HG03095 (cell line): ENCODE measurements around the gene CD300LD.

Experiments used
- ATAC-seq: cut with Tn5 transposase; IDR thresholded peaks from one replicate; pipeline ENCODE4 v1.9.1; 2021; ENCODE audit warnings: moderate library complexity; ENCODE audit not compliant: unreplicated experiment

CD300LD gene

GRCh38 chr17:74607221-74607620 lies 15.1 kb upstream of the CD300LD start:
- no peak for ATAC-seq

GRCh38 chr17:74606050-74606449 lies 14.0 kb upstream of the CD300LD start:
- no peak for ATAC-seq

- ATAC-seq, result no peak
Observed at GRCh38 chr17:74605361-74605760, 13.3 kb upstream of the CD300LD start.

GRCh38 chr17:74604761-74605160 lies 12.7 kb upstream of the CD300LD start:
- no peak for ATAC-seq

GRCh38 chr17:74604200-74604599 lies 12.1 kb upstream of the CD300LD start:
- ATAC-seq, result no peak

GRCh38 chr17:74603746-74604145 lies 11.7 kb upstream of the CD300LD start:
- ATAC-seq, result no peak

GRCh38 chr17:74603037-74603635 lies 11.1 kb upstream of the CD300LD start:
- no peak for ATAC-seq

GRCh38 chr17:74601944-74602572 lies 10.0 kb upstream of the CD300LD start:
- no peak for ATAC-seq

GRCh38 chr17:74599448-74599939 lies 7.4 kb upstream of the CD300LD start:
- no peak for ATAC-seq

DNA sequence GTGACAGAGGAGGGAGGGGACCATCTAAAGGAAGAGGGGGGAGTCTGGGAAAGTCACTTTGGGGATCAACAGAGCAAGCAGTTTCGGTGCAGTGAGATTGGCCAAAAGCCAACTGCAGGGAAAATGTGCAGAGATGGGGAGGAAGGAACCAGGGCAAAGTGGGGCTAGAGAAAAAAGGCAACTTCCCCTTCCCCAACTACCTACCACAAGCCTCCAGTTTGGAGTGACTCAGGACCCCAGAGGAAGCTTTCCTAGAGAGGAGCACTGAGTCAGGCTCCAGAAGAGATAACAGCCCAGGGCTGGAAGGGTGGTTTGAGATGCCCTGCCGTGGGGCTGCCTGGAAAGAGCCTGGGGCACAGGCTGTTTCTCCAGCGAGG lies 6.9 kb upstream of the CD300LD start:
- no peak for ATAC-seq

DNA sequence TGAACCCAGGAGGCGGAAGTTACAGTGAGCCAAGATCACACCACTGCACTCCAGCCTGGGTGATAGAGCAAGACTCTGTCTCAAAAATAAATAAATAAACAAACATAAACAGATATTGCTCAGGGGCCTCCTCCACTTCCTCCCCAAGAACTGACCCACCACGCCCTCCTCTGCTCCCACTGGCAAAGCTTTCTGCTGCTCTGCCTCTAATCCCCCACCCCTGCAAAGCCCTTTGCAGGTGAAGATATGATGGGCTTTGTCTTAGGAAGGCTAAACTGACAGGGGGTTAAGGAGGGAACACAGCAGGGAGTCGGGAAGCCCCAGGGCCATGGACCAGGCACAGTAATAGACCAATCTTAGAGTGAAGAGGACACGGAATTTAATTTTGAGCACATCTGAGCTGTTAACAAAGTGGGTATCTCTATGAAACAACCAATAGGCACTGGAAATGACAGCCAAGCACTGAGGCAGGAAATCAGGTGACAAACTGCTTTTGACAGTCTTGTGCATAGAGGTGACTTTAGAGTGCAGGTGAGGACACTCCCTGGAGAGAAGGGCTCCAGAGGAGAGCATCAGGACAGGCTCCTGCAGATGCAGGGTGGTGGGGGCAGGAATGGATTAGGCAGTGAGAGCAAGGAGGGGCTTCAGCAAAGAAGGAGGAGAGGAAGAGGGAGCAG lies 6.4 kb upstream of the CD300LD start:
- no peak for ATAC-seq

DNA sequence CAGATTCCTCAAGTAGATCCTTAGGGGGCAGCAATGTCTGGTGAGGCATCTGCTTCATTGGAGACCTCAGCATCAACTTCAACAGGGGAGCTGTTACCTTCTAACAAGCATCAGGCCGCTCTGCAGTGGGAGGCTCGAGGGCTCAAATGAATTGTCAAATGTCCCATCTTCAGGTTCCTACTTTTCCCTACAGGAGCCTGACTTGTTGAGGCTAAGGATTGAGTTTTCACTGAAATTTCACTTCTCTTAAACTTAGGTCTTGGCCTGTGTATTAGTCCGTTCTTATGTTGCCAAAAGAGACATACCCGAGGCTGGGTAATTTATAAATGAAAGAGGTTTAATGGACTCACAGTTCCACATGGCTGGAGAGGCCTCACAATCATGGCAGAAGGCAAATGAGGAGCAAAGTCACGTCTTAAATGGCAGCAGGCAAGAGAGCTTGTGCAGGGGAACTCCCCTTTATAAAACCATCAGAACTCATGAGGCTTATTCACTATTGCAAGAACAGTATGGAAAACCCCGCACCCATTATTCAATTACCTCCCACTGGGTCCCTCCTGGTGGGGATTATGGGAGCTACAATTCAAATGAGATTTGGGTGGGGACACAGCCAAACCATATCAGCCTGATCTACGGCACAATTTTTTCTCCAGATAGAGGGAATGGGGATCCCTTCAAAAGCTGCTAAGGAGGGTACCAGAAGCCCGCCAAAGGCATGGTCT lies 5.1 kb upstream of the CD300LD start:
- no peak for ATAC-seq

- no peak for ATAC-seq
Observed at GRCh38 chr17:74595037-74595750, 3.1 kb upstream of the CD300LD start.

- ATAC-seq, result no peak
Observed at GRCh38 chr17:74591503-74591902, 580 bp downstream of the CD300LD start.

DNA sequence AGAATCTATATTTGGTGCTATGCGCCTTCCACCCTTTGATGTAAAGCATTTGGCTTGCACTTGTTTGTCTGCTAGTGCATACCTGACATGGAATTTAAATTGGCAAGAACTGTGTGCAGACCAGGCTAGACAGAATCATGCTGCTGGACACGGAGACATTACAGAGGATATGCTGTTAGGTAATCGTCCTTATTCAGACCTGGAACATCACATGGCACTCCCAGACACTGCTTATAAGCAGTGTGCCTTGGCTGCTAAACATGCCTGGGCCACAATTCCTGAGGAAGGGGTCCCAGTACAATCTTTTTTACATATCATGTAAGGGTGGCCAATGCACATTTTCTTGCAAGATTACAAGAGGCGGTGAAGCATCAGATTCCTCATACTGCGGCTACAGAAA lies 6.4 kb downstream of the CD300LD start:
- no peak for ATAC-seq

DNA sequence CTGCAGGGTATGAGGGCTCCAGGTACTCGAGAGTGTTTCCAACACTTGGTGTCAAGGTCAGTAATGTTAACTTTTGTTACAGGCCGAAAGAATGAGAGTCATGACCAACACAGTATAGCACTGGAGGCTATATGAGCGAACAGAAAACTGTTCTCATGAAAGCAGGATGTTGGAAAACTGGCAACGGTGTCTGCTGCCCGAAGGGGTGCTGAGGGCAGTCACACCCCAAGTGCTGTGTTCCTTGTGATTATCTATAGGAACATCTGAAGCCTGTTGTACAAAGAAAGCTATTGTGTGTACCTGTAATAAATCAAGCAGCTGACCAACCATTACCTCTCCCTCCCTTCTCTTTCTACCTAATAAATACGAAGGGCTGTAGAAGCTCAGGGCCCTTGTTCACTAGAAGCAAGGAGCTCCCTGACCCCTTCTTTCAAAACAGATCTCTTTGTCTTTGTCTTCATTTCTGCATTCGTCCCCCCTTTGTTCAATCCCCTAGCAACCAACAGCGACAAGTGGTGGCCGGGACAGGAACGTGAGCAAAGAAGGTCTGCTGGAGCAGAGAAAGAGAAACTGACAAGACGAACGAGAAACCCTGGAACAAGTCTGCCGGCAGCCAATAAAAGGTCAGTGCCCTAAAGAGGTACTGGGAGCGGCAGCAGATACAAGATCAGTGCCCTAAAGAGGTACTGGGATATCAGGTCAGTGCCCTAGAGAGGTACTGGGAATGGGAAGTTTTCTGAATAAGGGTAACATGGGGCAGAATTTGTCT lies 7.6 kb downstream of the CD300LD start:
- no peak for ATAC-seq

GRCh38 chr17:74582633-74583032 lies 9.4 kb downstream of the CD300LD start:
- ATAC-seq, result no peak

- no peak for ATAC-seq
Observed at GRCh38 chr17:74579900-74580299, 12.2 kb downstream of the CD300LD start.

GRCh38 chr17:74578979-74579378 lies 13.1 kb downstream of the CD300LD start:
- no peak for ATAC-seq

DNA sequence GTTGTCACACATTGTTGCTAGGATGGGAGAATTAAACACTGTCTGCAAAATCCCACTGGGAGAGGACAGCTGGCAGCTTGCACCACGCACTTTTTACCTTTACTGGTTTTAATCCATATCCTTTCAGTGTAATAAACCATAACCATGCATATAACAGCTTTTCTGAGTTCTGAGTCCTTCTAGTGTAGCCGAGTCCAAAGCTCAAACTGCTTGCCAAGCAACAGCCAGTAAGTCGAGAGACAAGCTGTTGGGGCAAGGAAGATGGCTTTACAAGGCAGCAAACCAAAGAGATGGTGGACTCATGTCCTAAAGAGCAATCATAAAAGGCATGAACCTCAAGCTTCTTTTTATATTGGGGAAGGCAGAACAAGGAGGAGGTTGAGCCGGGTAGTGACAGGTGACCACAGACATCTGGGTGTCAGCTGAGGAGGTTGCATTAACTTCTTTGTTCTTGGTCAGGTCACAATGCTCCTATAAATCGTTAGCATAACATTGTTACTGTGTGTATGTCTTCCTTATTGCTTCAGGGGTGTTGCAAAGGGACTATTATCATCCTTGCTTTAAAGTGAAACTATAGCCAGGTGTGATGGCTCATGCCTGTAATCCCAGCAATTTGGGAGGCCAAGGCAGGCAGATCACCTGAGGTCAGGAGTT lies 17.5 kb downstream of the CD300LD start:
- no peak for ATAC-seq
